Measurements from ENCODE around the gene GPR141.
"Not testable (repeated sequence)": the region's sequence is repeated elsewhere in the genome, so short reads cannot be mapped to it uniquely, and the experiment has no call there.

The GPR141 gene

GRCh38 chr7:37686556-37687345 is 3.2 kb downstream of the GPR141 start:
- no peak for DNase-seq (ENCODE audit: low read depth)

GRCh38 chr7:37690206-37690605 is 6.6 kb downstream of the GPR141 start:
- DNase-seq (ENCODE audit: low read depth), result no peak

DNA sequence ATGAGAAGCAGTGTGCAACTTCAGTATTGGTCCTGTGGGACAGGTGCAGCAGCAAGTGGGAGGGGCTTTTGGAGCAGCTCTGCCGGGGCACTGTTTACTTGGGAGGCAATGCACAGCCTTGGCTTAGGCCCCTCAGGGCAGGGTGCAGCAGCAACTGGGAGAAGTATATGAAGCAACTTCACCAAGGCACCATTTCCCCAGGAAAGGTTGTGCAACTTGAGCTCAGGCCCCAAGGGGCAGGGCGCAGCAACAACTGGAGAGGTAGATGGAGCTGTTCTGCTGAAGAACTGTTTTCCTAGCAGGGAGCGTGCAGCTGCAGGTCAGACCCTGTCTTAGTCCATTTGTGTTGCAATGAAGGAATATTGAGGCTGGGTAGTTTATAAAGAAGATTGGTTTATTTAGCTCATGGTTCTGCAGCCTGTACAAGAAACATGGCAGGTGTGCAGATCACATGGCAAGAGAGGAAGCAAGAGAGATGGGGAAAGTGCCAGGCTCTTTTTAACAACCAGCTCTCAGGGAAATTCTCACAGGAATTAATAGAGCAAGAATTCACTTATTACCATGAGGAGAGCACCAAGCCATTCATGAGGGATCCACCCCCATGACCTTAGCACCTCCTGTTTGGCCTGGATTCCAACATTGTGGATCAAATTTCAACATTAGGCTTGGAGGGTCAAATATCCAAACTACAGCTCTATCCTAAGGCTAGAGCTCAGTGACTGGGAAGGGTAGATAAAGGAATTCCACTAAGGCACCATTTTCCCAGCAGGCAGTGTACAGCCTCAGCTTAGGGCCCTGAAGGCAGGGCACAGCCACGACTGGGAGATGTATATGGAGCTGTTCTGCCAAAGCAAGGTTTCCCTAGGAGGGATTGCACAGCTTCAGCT is 10.9 kb downstream of the GPR141 start:
- DNase-seq (ENCODE audit: low read depth), result no peak

GRCh38 chr7:37698276-37698675 is 14.7 kb downstream of the GPR141 start:
- no peak for DNase-seq (ENCODE audit: low read depth)

- no peak for DNase-seq (ENCODE audit: low read depth)
Observed at GRCh38 chr7:37698782-37699181, 15.2 kb downstream of the GPR141 start.

GRCh38 chr7:37701769-37702168 is 18.2 kb downstream of the GPR141 start:
- no peak for DNase-seq (ENCODE audit: low read depth)

DNA sequence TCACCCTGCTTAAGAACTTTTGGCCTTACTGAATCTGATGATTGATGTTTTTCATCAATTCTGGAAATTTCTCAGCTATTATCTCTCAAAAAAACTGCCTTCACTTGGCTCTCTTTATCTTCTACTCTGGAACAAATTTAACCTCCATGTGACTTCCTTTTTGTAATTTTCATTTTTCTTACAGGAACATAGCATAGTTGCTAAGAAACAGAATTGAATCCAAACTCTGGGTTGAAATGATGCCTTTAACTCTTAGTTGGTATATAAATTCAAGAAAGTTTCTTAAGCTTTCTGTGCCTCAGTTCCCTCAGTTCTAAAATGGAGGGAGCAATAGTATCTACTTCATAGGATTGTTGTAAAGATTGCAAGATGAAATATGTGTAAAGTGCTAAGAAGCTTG is 19.8 kb downstream of the GPR141 start:
- no peak for DNase-seq (ENCODE audit: low read depth)

DNA sequence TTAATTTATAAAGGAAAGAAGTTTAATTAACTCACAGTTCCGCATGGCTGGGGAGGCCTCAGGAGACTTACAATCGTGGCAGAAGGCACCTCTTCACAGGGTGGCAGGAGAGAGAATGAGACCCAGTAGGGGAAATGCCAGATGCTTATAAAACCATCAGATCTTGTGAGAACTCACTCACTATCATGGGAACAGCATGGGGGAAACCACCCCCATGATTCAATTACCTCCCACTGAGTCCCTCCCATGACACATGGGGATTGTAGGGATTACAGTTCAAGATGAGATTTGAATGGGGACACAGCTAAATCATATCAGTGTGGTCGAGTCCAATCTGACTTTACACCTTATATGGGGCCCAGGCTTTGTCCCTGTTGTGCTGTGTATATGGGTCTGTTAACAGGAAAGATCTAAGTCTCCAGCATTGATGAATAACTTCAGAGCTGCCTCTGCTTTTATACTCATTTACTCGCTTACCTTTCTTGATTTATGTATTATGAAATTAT is 20.8 kb downstream of the GPR141 start:
- DNase-seq (ENCODE audit: low read depth), result not testable (repeated sequence)

DNA sequence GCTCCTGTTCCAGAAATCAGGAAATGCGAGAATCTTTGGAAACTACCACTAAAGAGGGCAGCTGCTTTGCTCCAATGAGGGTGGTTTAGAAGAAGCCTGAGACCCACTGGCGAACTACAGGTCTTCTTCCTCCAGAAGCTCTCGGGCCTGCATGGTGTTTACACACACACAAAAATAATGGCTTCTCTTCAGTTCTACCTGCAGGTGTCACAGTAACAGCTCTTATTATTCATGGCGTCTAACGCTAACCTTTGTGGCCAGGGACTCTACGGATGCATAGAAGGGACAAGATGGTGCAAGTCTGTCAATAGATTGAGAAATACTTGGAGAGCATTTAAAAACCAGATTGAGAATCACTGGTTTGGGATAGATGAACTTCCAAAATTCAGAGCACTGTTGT is 22.4 kb downstream of the GPR141 start:
- no peak for DNase-seq (ENCODE audit: low read depth)

GRCh38 chr7:37706804-37707203 is 23.2 kb downstream of the GPR141 start:
- no peak for DNase-seq (ENCODE audit: low read depth)

GRCh38 chr7:37707754-37708485 is 24.4 kb downstream of the GPR141 start:
- no peak for DNase-seq (ENCODE audit: low read depth)

DNA sequence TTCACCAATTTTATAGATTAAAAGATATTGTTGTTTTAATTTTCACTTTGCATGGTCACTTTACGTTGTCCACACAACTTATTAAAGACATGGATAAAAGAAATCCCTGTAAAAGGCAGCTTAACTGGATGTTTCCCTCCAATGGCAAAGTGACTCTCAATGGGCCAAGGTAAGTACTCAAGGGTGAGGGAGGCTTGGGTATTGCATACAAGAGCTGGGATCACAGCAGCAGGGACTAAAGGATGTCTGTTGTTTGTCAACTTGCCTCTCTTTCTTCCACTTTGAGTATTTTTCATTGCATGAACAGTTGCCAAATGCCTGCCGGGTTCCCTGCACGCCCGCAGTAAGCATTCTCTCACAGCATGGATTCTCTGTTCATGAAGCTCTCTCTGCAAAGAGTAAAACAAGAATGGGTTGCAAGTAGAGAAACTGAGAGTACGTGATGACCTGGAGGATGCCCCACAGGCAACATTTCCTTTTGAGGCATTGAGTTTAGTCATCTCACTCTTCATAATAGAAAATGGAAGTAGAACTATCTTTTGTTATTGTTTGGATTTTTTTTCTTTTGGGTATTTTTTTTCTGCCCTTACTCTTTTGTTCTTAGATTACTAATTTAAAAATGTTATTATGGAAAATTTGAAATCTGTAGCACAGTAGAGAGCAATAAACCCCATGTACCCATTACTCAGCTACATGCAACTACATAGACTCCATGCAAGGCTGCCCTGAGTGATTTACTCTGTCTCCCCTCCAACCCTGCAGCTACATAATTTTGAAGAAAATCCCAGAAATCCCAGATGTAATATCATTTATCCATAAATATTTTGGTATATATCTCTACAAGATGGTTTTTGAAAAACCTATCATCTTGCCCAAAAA is 26.3 kb downstream of the GPR141 start:
- no peak for DNase-seq (ENCODE audit: low read depth)

- no peak for DNase-seq (ENCODE audit: low read depth)
Observed at GRCh38 chr7:37713613-37714012, 30.0 kb downstream of the GPR141 start.

DNA sequence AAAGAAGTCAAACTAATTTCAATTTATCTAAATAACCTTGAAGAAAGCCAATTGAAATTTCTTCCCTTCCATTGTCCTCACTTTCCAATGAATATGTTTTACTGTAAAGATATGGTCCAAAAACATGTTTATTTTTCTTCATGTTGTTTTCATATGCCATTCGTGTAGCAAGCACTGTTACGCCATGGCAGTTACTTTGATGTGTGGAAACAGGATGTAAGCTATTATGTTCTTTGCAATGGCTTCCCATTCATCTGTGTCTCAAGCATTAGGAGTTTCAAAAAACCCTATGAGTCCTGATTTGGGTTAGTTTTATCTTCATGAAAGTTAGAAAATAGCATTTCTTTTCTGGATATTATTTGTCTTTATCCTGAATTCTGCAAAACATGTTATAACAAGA is 31.0 kb downstream of the GPR141 start:
- no peak for DNase-seq (ENCODE audit: low read depth)

GRCh38 chr7:37718585-37718984 is 35.0 kb downstream of the GPR141 start:
- DNase-seq (ENCODE audit: low read depth), result no peak

DNA sequence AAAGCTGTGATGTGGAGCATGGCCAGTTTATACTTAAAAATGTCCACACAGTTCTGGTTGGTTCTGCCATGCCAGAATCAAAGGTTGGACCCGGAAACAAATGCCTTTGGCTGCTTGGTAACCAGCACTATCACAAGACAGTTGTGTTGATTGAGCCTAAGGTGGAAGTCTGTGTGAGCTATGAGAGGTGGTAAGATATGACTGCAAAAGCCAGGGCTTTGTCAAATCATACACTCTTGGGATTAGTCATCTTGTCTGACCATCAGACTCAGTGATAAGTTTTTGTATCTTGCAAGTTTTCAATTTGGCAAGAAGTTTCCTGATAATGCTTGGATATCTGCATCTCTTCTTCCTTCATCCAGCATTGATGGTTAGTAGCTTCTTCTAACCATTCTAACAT is 35.5 kb downstream of the GPR141 start:
- DNase-seq (ENCODE audit: low read depth), result no peak

- no peak for DNase-seq (ENCODE audit: low read depth)
Observed at GRCh38 chr7:37724732-37725131, 41.2 kb downstream of the GPR141 start.

DNA sequence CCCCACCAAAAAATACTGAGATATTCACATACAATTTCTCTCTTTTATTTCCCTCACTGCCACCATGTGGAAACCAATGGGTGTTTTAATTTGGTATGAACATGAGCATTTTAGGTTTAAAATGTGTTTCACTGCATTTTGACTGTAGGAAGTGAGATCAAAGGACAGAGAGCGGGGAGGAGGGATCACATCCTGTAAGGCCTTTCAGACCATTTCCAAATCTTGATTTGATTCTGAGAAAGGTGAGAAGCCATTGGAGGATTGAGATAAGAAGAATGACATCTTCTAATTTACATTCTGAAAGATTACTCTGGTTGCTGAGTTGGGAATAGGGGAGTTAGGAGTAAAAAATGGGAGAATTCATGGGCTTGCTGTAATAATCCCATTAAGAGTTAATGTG is 42.5 kb downstream of the GPR141 start:
- DNase-seq (ENCODE audit: low read depth), result no peak

DNA sequence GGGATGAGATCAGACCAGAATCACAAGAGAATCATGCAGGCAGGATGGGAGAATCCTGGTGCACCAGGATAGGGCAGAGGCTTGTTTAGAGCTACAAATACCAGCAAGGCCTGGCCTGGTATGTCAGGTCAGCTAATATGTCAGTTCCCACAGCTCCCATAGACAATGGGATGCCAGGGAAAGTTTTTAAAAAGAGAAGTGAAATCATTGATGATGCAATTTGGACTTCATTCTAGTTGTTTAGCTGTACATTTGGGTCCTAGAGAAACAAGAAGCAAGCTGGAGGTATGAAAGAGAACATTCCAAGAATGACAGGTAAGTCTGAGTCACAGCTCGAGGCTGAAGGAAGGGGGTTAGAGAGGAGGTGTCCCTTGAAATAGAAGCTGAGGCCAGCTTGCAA is 45.2 kb downstream of the GPR141 start:
- no peak for DNase-seq (ENCODE audit: low read depth)

DNA sequence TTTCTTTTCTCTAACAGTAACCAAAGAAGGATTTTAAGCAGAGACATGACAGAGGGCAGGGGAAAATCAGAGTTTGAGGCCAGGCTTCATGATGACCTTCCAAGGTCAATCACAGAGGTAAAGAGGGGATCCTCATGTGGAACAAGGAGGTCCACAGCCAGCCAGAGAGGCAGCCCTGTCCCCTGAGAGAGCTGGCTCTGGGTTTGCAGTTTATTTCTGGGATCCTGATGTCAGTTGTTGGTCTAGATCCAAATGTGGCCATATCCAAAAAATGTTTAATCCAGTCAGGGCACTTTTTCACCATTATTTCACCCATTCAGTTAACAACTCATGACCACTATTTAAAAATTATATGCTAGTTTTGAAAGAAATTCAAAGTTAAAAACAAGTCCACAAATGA is 45.6 kb downstream of the GPR141 start:
- DNase-seq (ENCODE audit: low read depth), result no peak

- no peak for DNase-seq (ENCODE audit: low read depth)
Observed at GRCh38 chr7:37730501-37730900, 46.9 kb downstream of the GPR141 start.
